Mesothelial cell of epicardium (in vitro differentiated cells): ENCODE measurements around the gene FRMD7. TPM values are rescaled to one million over a fixed set of nuclear protein-coding genes. Genes with fewer than 3 reads are reported as not detected.
A peak's percentile ranks its signal among the peaks of the same experiment; 100 is the strongest.
"Not testable (repeated sequence)": the region's sequence is repeated elsewhere in the genome, so short reads cannot be mapped to it uniquely, and the experiment has no call there.

Source experiments
- DNase-seq, 2 experiments: peaks; one replicate each; pipeline ENCODE4 v3.0.0; 2021; ENCODE audit warnings: low spot score in 2 of 2; ENCODE audit not compliant: unreplicated experiment in 2 of 2
- H3K27ac Mint-ChIP-seq: 2 replicates; pipeline ENCODE4 v1.8.0; 2021; ENCODE audit warnings: mixed read lengths
- H3K27me3 Mint-ChIP-seq: 2 replicates; pipeline ENCODE4 v1.8.0; 2021; ENCODE audit warnings: low read depth, mixed read lengths
- H3K36me3 Mint-ChIP-seq: 2 replicates; pipeline ENCODE4 v1.8.0; 2021; ENCODE audit warnings: mixed read lengths
- H3K4me1 Mint-ChIP-seq: 2 replicates; pipeline ENCODE4 v1.8.0; 2021; ENCODE audit warnings: mixed read lengths
- H3K4me3 Mint-ChIP-seq: 2 replicates; pipeline ENCODE4 v1.8.0; 2021; ENCODE audit warnings: mild to moderate bottlenecking, moderate library complexity, mixed read lengths
- H3K9me3 Mint-ChIP-seq: 2 replicates; pipeline ENCODE4 v1.8.0; 2021; ENCODE audit warnings: mixed read lengths
- CTCF ChIP-seq: fragments of 200-600 bp; sonication (generic); IDR thresholded peaks from one replicate; pipeline ENCODE4 v1.5.0; 2021; ENCODE audit warnings: antibody characterized with exemption; ENCODE audit not compliant: unreplicated experiment
- total RNA-seq: library from RNA; stranded (reverse); gene quantifications from 3 replicates; pipeline ENCODE4 v1.2.1, GENCODE V29; 2021

Gene FRMD7
- total RNA-seq, 1 donor from 2014 or later = 0.13 TPM

GRCh38 chrX:132165005-132165404, 37.2 kb upstream of the FRMD7 start:
- Mint-ChIP-seq H3K27me3 (no peaks in the 10 kb centered on the region), H3K27ac (no peak overlapping the region), H3K9me3 (peaks cover 29% of the 10 kb centered on the region), H3K4me1 (peaks cover 9% of the 10 kb centered on the region), H3K36me3 (peaks cover 16% of the 10 kb centered on the region), H3K4me3 (no peak overlapping the region)
- TF ChIP-seq CTCF = no peak
- no peak for DNase-seq

GRCh38 chrX:132163094-132163493, 35.3 kb upstream of the FRMD7 start:
- Mint-ChIP-seq H3K36me3 (peaks cover 20% of the 10 kb centered on the region), H3K9me3 (peaks cover 29% of the 10 kb centered on the region)
- DNase-seq, H3K4me3 Mint-ChIP-seq, H3K4me1 Mint-ChIP-seq, H3K27ac Mint-ChIP-seq, H3K27me3 Mint-ChIP-seq: not testable (repeated sequence)

GRCh38 chrX:132153166-132153565, 25.3 kb upstream of the FRMD7 start:
- TF ChIP-seq CTCF = no peak
- H3K36me3 Mint-ChIP-seq = peaks cover 3% of the 10 kb centered on the region
- peaks cover 31% of the 10 kb centered on the region for H3K9me3 Mint-ChIP-seq
- no peak overlapping the region for H3K27ac Mint-ChIP-seq
- H3K27me3 Mint-ChIP-seq = no peaks in the 10 kb centered on the region
- H3K4me3 Mint-ChIP-seq = no peak overlapping the region
- no peaks in the 10 kb centered on the region for H3K4me1 Mint-ChIP-seq
- DNase-seq = no peak

GRCh38 chrX:132146456-132146855, 18.6 kb upstream of the FRMD7 start:
- H3K4me3 Mint-ChIP-seq = no peak overlapping the region
- H3K27me3 Mint-ChIP-seq = no peaks in the 10 kb centered on the region
- H3K36me3 Mint-ChIP-seq = no peaks in the 10 kb centered on the region
- no peak for DNase-seq
- peaks cover 16% of the 10 kb centered on the region for H3K9me3 Mint-ChIP-seq
- no peak for TF ChIP-seq CTCF
- H3K4me1 Mint-ChIP-seq = peaks cover 14% of the 10 kb centered on the region
- no peak overlapping the region for H3K27ac Mint-ChIP-seq

GRCh38 chrX:132144061-132144460, 16.2 kb upstream of the FRMD7 start:
- H3K4me1 Mint-ChIP-seq = peaks cover 21% of the 10 kb centered on the region

GRCh38 chrX:132125906-132126305, 1.9 kb downstream of the FRMD7 start:
- Mint-ChIP-seq H3K4me1 (peaks cover 28% of the 10 kb centered on the region), H3K4me3 (no peak overlapping the region), H3K9me3 (peaks cover 8% of the 10 kb centered on the region), H3K27ac (no peak overlapping the region), H3K27me3 (no peaks in the 10 kb centered on the region), H3K36me3 (no peaks in the 10 kb centered on the region)
- TF ChIP-seq CTCF = no peak
- no peak for DNase-seq

More at GRCh38 chrX:132144061-132144460, 16.2 kb upstream of the FRMD7 start:
- peak overlapping the region; percentile 77 for H3K27ac Mint-ChIP-seq
- no peaks in the 10 kb centered on the region for H3K36me3 Mint-ChIP-seq
- no peaks in the 10 kb centered on the region for H3K27me3 Mint-ChIP-seq
- no peak for TF ChIP-seq CTCF
- DNase-seq = no peak
- H3K4me3 Mint-ChIP-seq = no peak overlapping the region
- peaks cover 18% of the 10 kb centered on the region for H3K9me3 Mint-ChIP-seq
